Measurements from ENCODE around the gene URB2. TPM values are rescaled to one million over a fixed set of nuclear protein-coding genes. Genes with fewer than 3 reads are reported as not detected.
"Not testable (repeated sequence)": the region's sequence is repeated elsewhere in the genome, so short reads cannot be mapped to it uniquely, and the experiment has no call there.

The URB2 gene
- total RNA-seq, 6 donors from 2014 or later: 3.4 to 26.2 (median 7.2) TPM

GRCh38 chr1:229693129-229693900, 67.3 kb downstream of the URB2 start:
- Histone ChIP-seq H3K27me3 (no peaks in the 10 kb centered on the region), H3K36me3 (no peaks in the 10 kb centered on the region), H3K27ac (no peak overlapping the region), H3K9me3 (no peaks in the 10 kb centered on the region), H3K4me3 (no peak overlapping the region), H3K4me1 (peaks cover 0 to 4% (median 0%) of the 10 kb centered on the region in 4 donors)
- DNase-seq (no peak), ATAC-seq (ENCODE audit: low FRiP score in 2 of 2) (peak in 1 of 2 donors; percentile 34)
- TF ChIP-seq POLR2A (IDR thresholded peaks at IDR 0.05) (no peak), CTCF (IDR thresholded peaks at IDR 0.05) (no peak), EP300 (IDR thresholded peaks at IDR 0.05) (no peak), POLR2AphosphoS5 (IDR thresholded peaks at IDR 0.05) (no peak)
- WGBS, 2 donors: 66 to 70% methylated on average over 10 of the region's 10 CpGs

- ATAC-seq (ENCODE audit: low FRiP score in 2 of 2) (peak; percentile 59 to 95), DNase-seq (peak in 1 of 2 donors; percentile 31)
- H3K36me3 ChIP-seq: no peaks in the 10 kb centered on the region
- TF ChIP-seq POLR2AphosphoS5 (IDR thresholded peaks at IDR 0.05): peak in 1 of 2 donors; percentile 58
- TF ChIP-seq POLR2A (IDR thresholded peaks at IDR 0.05): no peak
- no peak overlapping the region for H3K4me3 ChIP-seq
- H3K27ac ChIP-seq: no peak overlapping the region
- no peaks in the 10 kb centered on the region for H3K9me3 ChIP-seq
- no peaks in the 10 kb centered on the region for H3K27me3 ChIP-seq
- peaks cover 0 to 4% (median 0%) of the 10 kb centered on the region in 4 donors for H3K4me1 ChIP-seq
- 39 to 53% methylated on average over 5 to 11 of the region's 11 CpGs for WGBS, 2 donors
Observed at GRCh38 chr1:229694053-229694693, 68.1 kb downstream of the URB2 start.

GRCh38 chr1:229696385-229696784, 70.3 kb downstream of the URB2 start:
- no peaks in the 10 kb centered on the region for H3K9me3 ChIP-seq
- H3K27me3 ChIP-seq: no peaks in the 10 kb centered on the region
- no peak overlapping the region for H3K4me3 ChIP-seq
- H3K36me3 ChIP-seq: no peaks in the 10 kb centered on the region
- H3K27ac ChIP-seq: no peak overlapping the region
- no peak for ATAC-seq (ENCODE audit: low FRiP score in 2 of 2)
- WGBS, 2 donors: 88 to 91% methylated on average over 5 of the region's 5 CpGs
- peaks cover 0 to 4% (median 0%) of the 10 kb centered on the region in 4 donors for H3K4me1 ChIP-seq
- DNase-seq: no peak
- no peak for TF ChIP-seq POLR2AphosphoS5 (IDR thresholded peaks at IDR 0.05)
- no peak for TF ChIP-seq POLR2A (IDR thresholded peaks at IDR 0.05)
- TF ChIP-seq EP300 (IDR thresholded peaks at IDR 0.05): no peak
- TF ChIP-seq CTCF (IDR thresholded peaks at IDR 0.05): no peak

GRCh38 chr1:229699613-229700267, 73.7 kb downstream of the URB2 start:
- ATAC-seq (ENCODE audit: low FRiP score in 2 of 2) (peak in 1 of 2 donors; percentile 26), DNase-seq (no peak)
- 50 to 58% methylated on average over 7 of the region's 7 CpGs for WGBS, 2 donors
- H3K4me3 ChIP-seq: no peak overlapping the region
- H3K27ac ChIP-seq: no peak overlapping the region
- H3K36me3 ChIP-seq: no peaks in the 10 kb centered on the region
- H3K27me3 ChIP-seq: no peaks in the 10 kb centered on the region
- H3K4me1 ChIP-seq: no peaks in the 10 kb centered on the region
- no peaks in the 10 kb centered on the region for H3K9me3 ChIP-seq
- TF ChIP-seq EP300 (IDR thresholded peaks at IDR 0.05) (no peak), POLR2A (IDR thresholded peaks at IDR 0.05) (no peak), CTCF (IDR thresholded peaks at IDR 0.05) (no peak), POLR2AphosphoS5 (IDR thresholded peaks at IDR 0.05) (no peak)

GRCh38 chr1:229704157-229704556, 78.1 kb downstream of the URB2 start:
- peaks cover 0 to 5% (median 2%) of the 10 kb centered on the region in 4 donors for H3K9me3 ChIP-seq
- H3K36me3 ChIP-seq: no peaks in the 10 kb centered on the region
- no peak overlapping the region for H3K4me3 ChIP-seq
- no peaks in the 10 kb centered on the region for H3K27me3 ChIP-seq
- TF ChIP-seq CTCF (IDR thresholded peaks at IDR 0.05) (no peak), POLR2AphosphoS5 (IDR thresholded peaks at IDR 0.05) (no peak), POLR2A (IDR thresholded peaks at IDR 0.05) (no peak), EP300 (IDR thresholded peaks at IDR 0.05) (no peak)
- ATAC-seq (ENCODE audit: low FRiP score in 2 of 2) (no peak), DNase-seq (no peak)
- H3K27ac ChIP-seq: no peak overlapping the region
- WGBS, 2 donors: 71% methylated on average over 2 of the region's 2 CpGs
- no peaks in the 10 kb centered on the region for H3K4me1 ChIP-seq

- not testable (repeated sequence) for H3K4me1 ChIP-seq; ATAC-seq (ENCODE audit: low FRiP score in 2 of 2); H3K27me3 ChIP-seq; H3K9me3 ChIP-seq; H3K27ac ChIP-seq; H3K36me3 ChIP-seq; DNase-seq; H3K4me3 ChIP-seq
- WGBS, 2 donors: 86 to 87% methylated on average over 2 of the region's 2 CpGs
Observed at GRCh38 chr1:229705152-229705551, 79.1 kb downstream of the URB2 start.

GRCh38 chr1:229707127-229707526, 81.1 kb downstream of the URB2 start:
- H3K9me3 ChIP-seq; H3K36me3 ChIP-seq; H3K4me3 ChIP-seq; DNase-seq; H3K27ac ChIP-seq; ATAC-seq (ENCODE audit: low FRiP score in 2 of 2); H3K4me1 ChIP-seq; H3K27me3 ChIP-seq: not testable (repeated sequence)
- 57 to 66% methylated on average over 6 of the region's 6 CpGs for WGBS, 2 donors
